Small intestine (tissue), 7 donors: ENCODE data around the gene RBFOX2. TPM values are rescaled to one million over a fixed set of nuclear protein-coding genes. Genes with fewer than 3 reads are reported as not detected.
"Not testable (repeated sequence)": the region's sequence is repeated elsewhere in the genome, so short reads cannot be mapped to it uniquely, and the experiment has no call there.

ENCODE experiments used
- DNase-seq, 2 donors: peaks; one replicate each; pipeline versions ENCODE4 v3.0.0 to v3.0.0-alpha.2; 2013
- FAIRE-seq: peaks from 2 replicates; lab custom pipeline; 2012; peaks lifted over from hg19 to GRCh38; lab: Jason Lieb, UNC
- H3K27ac ChIP-seq, 3 donors: one replicate each; pipeline ENCODE4 v1.5.1; 2013; ENCODE audit warnings: low read length in 2 of 3, mild to moderate bottlenecking in 2 of 3, control low read depth in 1 of 3, inconsistent platforms in 1 of 3, low read depth in 1 of 3, moderate library complexity in 1 of 3
- H3K27me3 ChIP-seq, 3 donors: one replicate each; pipeline ENCODE4 v1.6.1; 2013; ENCODE audit warnings: low read length in 3 of 3, inconsistent platforms in 1 of 3; ENCODE audit not compliant: control insufficient read depth in 3 of 3, insufficient read depth in 3 of 3
- H3K36me3 ChIP-seq, 3 donors: one replicate each; pipeline ENCODE4 v1.6.1; 2013; ENCODE audit warnings: low read length in 3 of 3, inconsistent platforms in 1 of 3, low read depth in 1 of 3, mild to moderate bottlenecking in 1 of 3, moderate library complexity in 1 of 3; ENCODE audit not compliant: control insufficient read depth in 3 of 3, insufficient read depth in 2 of 3
- H3K4me1 ChIP-seq, 3 donors: one replicate each; pipeline ENCODE4 v1.6.1; 2013; ENCODE audit warnings: low read length in 2 of 3, inconsistent platforms in 1 of 3, low read depth in 1 of 3, mild to moderate bottlenecking in 1 of 3, moderate library complexity in 1 of 3; ENCODE audit not compliant: control insufficient read depth in 3 of 3, insufficient read depth in 2 of 3
- H3K4me3 ChIP-seq, 3 donors: one replicate each; pipeline ENCODE4 v1.5.1; 2013; ENCODE audit warnings: low read length in 3 of 3, control low read depth in 1 of 3, inconsistent platforms in 1 of 3, low read depth in 1 of 3, mild to moderate bottlenecking in 1 of 3, moderate library complexity in 1 of 3
- H3K9me3 ChIP-seq, 2 donors: one replicate each; pipeline ENCODE4 v1.6.1; 2013; ENCODE audit warnings: low read depth in 1 of 2, low read length in 1 of 2; ENCODE audit not compliant: control insufficient read depth in 2 of 2, insufficient read depth in 1 of 2
- whole genome bisulfite sequencing, 3 donors: extraction: QIAGEN DNeasy Blood & Tissue Kit; methylation state at CpG; one replicate each; pipeline ENCODE4 v1.1.7; 2013; 5-methylcytosine and 5-hydroxymethylcytosine counted together
- polyA plus RNA-seq, 4 donors: library from polyadenylated mRNA; stranded (reverse) in 3 of 4; unstranded in 1 of 4; fragments of 200-250 nt in 3 of 4; fragments of 120-200 nt in 1 of 4; gene quantifications; one replicate each; pipeline versions ENCODE4 v1.2.1 to v1.2.3, GENCODE V29; 2013
- donor health status: healthy with polysubstance abuse.
- donor health status: control.
- donor health status: control.
- donor health status: Bipolar disorder and iron deficiency.
- donor health status: healthy.

RBFOX2 gene
- polyA plus RNA-seq, 4 donors: 12.3 to 43.1 (median 23.8) TPM

GRCh38 chr22:36067235-36067558 lies 38.6 kb upstream of the RBFOX2 start:
- no peaks in the 10 kb centered on the region for H3K27me3 ChIP-seq
- no peak for DNase-seq
- no peak overlapping the region for H3K27ac ChIP-seq
- no peak overlapping the region for H3K4me3 ChIP-seq
- H3K9me3 ChIP-seq: no peaks in the 10 kb centered on the region
- FAIRE-seq: no peak
- peaks cover 0 to 3% (median 0%) of the 10 kb centered on the region in 3 donors for H3K4me1 ChIP-seq
- H3K36me3 ChIP-seq: no peaks in the 10 kb centered on the region

- Histone ChIP-seq H3K27me3 (no peaks in the 10 kb centered on the region), H3K9me3 (no peaks in the 10 kb centered on the region), H3K4me3 (peak overlapping the region; percentile 27 to 57 (median 40)), H3K36me3 (no peaks in the 10 kb centered on the region), H3K4me1 (peaks cover 0 to 3% (median 0%) of the 10 kb centered on the region in 3 donors), H3K27ac (peak overlapping the region; percentile 62 to 88 (median 75))
- 2 to 3% (median 3%) methylated on average over 50 to 54 of the region's 54 CpGs for WGBS, 3 donors
- DNase-seq (peak; percentile 59 to 88), FAIRE-seq (no peak)
Observed at GRCh38 chr22:36065775-36066544, 37.3 kb upstream of the RBFOX2 start.

GRCh38 chr22:36065462-36065774 lies 36.8 kb upstream of the RBFOX2 start:
- Histone ChIP-seq H3K27me3 (no peaks in the 10 kb centered on the region), H3K27ac (peak overlapping the region in 2 of 3 donors; percentile 75 to 88), H3K4me3 (peak overlapping the region in 2 of 3 donors; percentile 40 to 57), H3K9me3 (no peaks in the 10 kb centered on the region), H3K4me1 (peaks cover 0 to 3% (median 0%) of the 10 kb centered on the region in 3 donors), H3K36me3 (no peaks in the 10 kb centered on the region)
- 10 to 18% (median 14%) methylated on average over 3 to 5 of the region's 5 CpGs for WGBS, 3 donors
- no peak for DNase-seq
- no peak for FAIRE-seq

GRCh38 chr22:36064358-36064757 lies 35.7 kb upstream of the RBFOX2 start:
- Histone ChIP-seq H3K4me3 (no peak overlapping the region), H3K9me3 (no peaks in the 10 kb centered on the region), H3K36me3 (no peaks in the 10 kb centered on the region), H3K27ac (no peak overlapping the region), H3K27me3 (no peaks in the 10 kb centered on the region), H3K4me1 (peaks cover 0 to 3% (median 0%) of the 10 kb centered on the region in 3 donors)
- FAIRE-seq (no peak), DNase-seq (no peak)
- 87 to 95% (median 90%) methylated on average over 5 of the region's 5 CpGs for WGBS, 3 donors

GRCh38 chr22:36056980-36057379 lies 28.4 kb upstream of the RBFOX2 start:
- H3K36me3 ChIP-seq: no peaks in the 10 kb centered on the region
- DNase-seq (no peak), FAIRE-seq (no peak)
- 82 to 100% (median 91%) methylated on average over 1 of the region's 1 CpG for WGBS, 3 donors
- H3K27ac ChIP-seq: no peak overlapping the region
- H3K4me1 ChIP-seq: no peaks in the 10 kb centered on the region
- H3K27me3 ChIP-seq: no peaks in the 10 kb centered on the region
- H3K9me3 ChIP-seq: no peaks in the 10 kb centered on the region
- no peak overlapping the region for H3K4me3 ChIP-seq

- no peaks in the 10 kb centered on the region for H3K4me1 ChIP-seq
- 70 to 85% (median 78%) methylated on average over 19 of the region's 19 CpGs for WGBS, 3 donors
- H3K27me3 ChIP-seq: no peaks in the 10 kb centered on the region
- H3K27ac ChIP-seq: no peak overlapping the region
- FAIRE-seq: no peak
- no peak overlapping the region for H3K4me3 ChIP-seq
- DNase-seq: no peak
- H3K9me3 ChIP-seq: no peaks in the 10 kb centered on the region
- H3K36me3 ChIP-seq: no peaks in the 10 kb centered on the region
Observed at GRCh38 chr22:36055376-36056295, 27.0 kb upstream of the RBFOX2 start.

GRCh38 chr22:36054446-36054845 lies 25.8 kb upstream of the RBFOX2 start:
- H3K27ac ChIP-seq, H3K4me3 ChIP-seq, H3K9me3 ChIP-seq, DNase-seq, FAIRE-seq, H3K36me3 ChIP-seq, H3K4me1 ChIP-seq, H3K27me3 ChIP-seq: not testable (repeated sequence)
- 61 to 80% (median 69%) methylated on average over 10 of the region's 10 CpGs for WGBS, 3 donors

- H3K4me3 ChIP-seq: no peak overlapping the region
- no peaks in the 10 kb centered on the region for H3K9me3 ChIP-seq
- DNase-seq (no peak), FAIRE-seq (no peak)
- H3K27ac ChIP-seq: no peak overlapping the region
- WGBS, 3 donors: 93 to 98% (median 95%) methylated on average over 1 of the region's 1 CpG
- no peaks in the 10 kb centered on the region for H3K4me1 ChIP-seq
- no peaks in the 10 kb centered on the region for H3K27me3 ChIP-seq
- H3K36me3 ChIP-seq: no peaks in the 10 kb centered on the region
Observed at GRCh38 chr22:36053242-36054147, 24.9 kb upstream of the RBFOX2 start.
